Psoas muscle (tissue), 8 donors: ENCODE data around the gene MTCL1. TPM values are rescaled to one million over a fixed set of nuclear protein-coding genes. Genes with fewer than 3 reads are reported as not detected.

Experiments
- ATAC-seq, 4 donors: fragments of 200-7000 bp; cut with Tn5 transposase; one replicate each; pipeline ENCODE4 v1.9.1; 2020; ENCODE audit warnings: moderate library complexity in 3 of 4, mild to moderate bottlenecking in 2 of 4
- DNase-seq, 2 donors: peaks; one replicate each; pipeline ENCODE4 v3.0.0-alpha.2; 2020
- H3K27ac ChIP-seq: fragments of 200-600 bp; one replicate; pipeline ENCODE4 v1.8.0; 2022
- H3K27me3 ChIP-seq, 3 donors: fragments of 200-600 bp in 1 of 3; one replicate each; pipeline versions ENCODE4 v1.6.1 to v1.8.0; 2013 to 2022; ENCODE audit warnings: low read length in 2 of 3, mild to moderate bottlenecking in 2 of 3, moderate library complexity in 1 of 3; ENCODE audit not compliant: insufficient read depth in 3 of 3
- H3K36me3 ChIP-seq, 2 donors: fragments of 200-600 bp in 1 of 2; one replicate each; pipeline versions ENCODE4 v1.6.1 to v1.8.0; 2013 to 2022; ENCODE audit warnings: low read depth in 1 of 2, mild to moderate bottlenecking in 1 of 2, moderate library complexity in 1 of 2; ENCODE audit not compliant: insufficient read depth in 1 of 2
- H3K4me1 ChIP-seq: fragments of 200-600 bp; one replicate; pipeline ENCODE4 v1.8.0; 2022
- H3K4me3 ChIP-seq: fragments of 200-600 bp; one replicate; pipeline ENCODE4 v1.8.0; 2022; ENCODE audit warnings: mild to moderate bottlenecking
- H3K9me3 ChIP-seq: fragments of 200-600 bp; one replicate; pipeline ENCODE4 v1.8.0; 2022
- CTCF ChIP-seq: fragments of 200-600 bp; IDR thresholded peaks from one replicate; pipeline ENCODE4 v1.8.0; 2022; ENCODE audit warnings: antibody characterized with exemption
- WGBS, 3 donors: extraction: QIAGEN DNeasy Blood & Tissue Kit; methylation state at CpG; one replicate each; pipeline versions ENCODE4 v1.1.6 to v1.1.7; 2013; 5-methylcytosine and 5-hydroxymethylcytosine counted together
- intact Hi-C, 2 donors: fragments of 100-400 bp; cut with DNase I; formaldehyde crosslinking; loops; one replicate each; pipeline versions ENCODE4 v1.11.0 to v1.14.2; 2022
- polyA plus RNA-seq, 3 donors: library from polyadenylated mRNA; stranded (reverse); fragments of 200-250 nt; gene quantifications; one replicate each; pipeline ENCODE4 v1.2.3, GENCODE V29; 2013
- total RNA-seq, 4 donors: library from RNA; stranded (reverse); fragmentation: NEBNext Ultra II Directional in 2 of 4; extraction: Animal tissue kit (Norgen Biotek cat#: 25700) in 2 of 4; gene quantifications; one replicate each; pipeline versions ENCODE4 v1.2.1 to v1.2.4, GENCODE V29; 2021 to 2023
- donor health status: healthy with polysubstance abuse.
- donor health status: DM: no; HTN: no; CAD: no; lungs with moderate emphysema.
- donor health status: Bipolar disorder and iron deficiency.
- donor health status: healthy.
- donor health status: DM: yes; HTN: yes; CAD: no.
- donor health status: DM: no; HTN: no; CAD: no.
- donor health status: DM: no; HTN: no; CAD: no.
- donor health status: DM: yes; HTN: yes; CAD: no.

Gene MTCL1
- total and polyA plus RNA-seq, 7 donors: 1.3 to 5.3 (median 3.0) TPM

GRCh38 chr18:8865934-8866333 is 160.6 kb downstream of the MTCL1 start:
- H3K9me3 ChIP-seq: no peaks in the 10 kb centered on the region
- ATAC-seq: no peak
- H3K4me3 ChIP-seq: no peak overlapping the region
- no peak for TF ChIP-seq CTCF
- no peaks in the 10 kb centered on the region for H3K4me1 ChIP-seq
- H3K27ac ChIP-seq: no peak overlapping the region
- H3K36me3 ChIP-seq: no peaks in the 10 kb centered on the region
- 91 to 93% (median 92%) methylated on average over 4 of the region's 4 CpGs for WGBS, 3 donors
- no peaks in the 10 kb centered on the region for H3K27me3 ChIP-seq
- intact Hi-C loops: no loop called here
- DNase-seq: no peak

GRCh38 chr18:8866679-8867078 is 161.3 kb downstream of the MTCL1 start:
- Histone ChIP-seq H3K9me3 (no peaks in the 10 kb centered on the region), H3K27ac (no peak overlapping the region), H3K4me3 (no peak overlapping the region), H3K27me3 (no peaks in the 10 kb centered on the region), H3K36me3 (no peaks in the 10 kb centered on the region), H3K4me1 (no peaks in the 10 kb centered on the region)
- ATAC-seq: no peak
- TF ChIP-seq CTCF: no peak
- DNase-seq: no peak
- 88 to 92% (median 92%) methylated on average over 1 of the region's 1 CpG for WGBS, 3 donors
- intact Hi-C loops: no loop called here

GRCh38 chr18:8868276-8868675 is 162.9 kb downstream of the MTCL1 start:
- H3K27ac ChIP-seq: no peak overlapping the region
- intact Hi-C loops: no loop called here
- DNase-seq (no peak), ATAC-seq (no peak)
- H3K36me3 ChIP-seq: no peaks in the 10 kb centered on the region
- H3K4me3 ChIP-seq: no peak overlapping the region
- H3K4me1 ChIP-seq: no peaks in the 10 kb centered on the region
- H3K9me3 ChIP-seq: no peaks in the 10 kb centered on the region
- no peak for TF ChIP-seq CTCF
- H3K27me3 ChIP-seq: no peaks in the 10 kb centered on the region
- WGBS, 3 donors: 73 to 82% (median 79%) methylated on average over 4 of the region's 4 CpGs

GRCh38 chr18:8868779-8869415 is 163.5 kb downstream of the MTCL1 start:
- intact Hi-C loops: no loop called here
- TF ChIP-seq CTCF: no peak
- ATAC-seq: no peak
- WGBS, 3 donors: 70 to 91% (median 86%) methylated on average over 2 of the region's 2 CpGs
- Histone ChIP-seq H3K9me3 (no peaks in the 10 kb centered on the region), H3K36me3 (no peaks in the 10 kb centered on the region), H3K4me3 (no peak overlapping the region), H3K4me1 (no peaks in the 10 kb centered on the region), H3K27me3 (no peaks in the 10 kb centered on the region), H3K27ac (no peak overlapping the region)
- no peak for DNase-seq

GRCh38 chr18:8869696-8870095 is 164.3 kb downstream of the MTCL1 start:
- H3K4me3 ChIP-seq: no peak overlapping the region
- H3K27me3 ChIP-seq: no peaks in the 10 kb centered on the region
- intact Hi-C loops: no loop called here
- no peaks in the 10 kb centered on the region for H3K4me1 ChIP-seq
- H3K36me3 ChIP-seq: no peaks in the 10 kb centered on the region
- no peak for TF ChIP-seq CTCF
- H3K27ac ChIP-seq: no peak overlapping the region
- H3K9me3 ChIP-seq: no peaks in the 10 kb centered on the region
- ATAC-seq (no peak), DNase-seq (no peak)
- 79 to 82% (median 82%) methylated on average over 5 of the region's 5 CpGs for whole genome bisulfite sequencing, 3 donors
